ENCODE measurements around the gene ARSG.

Gene ARSG

DNA sequence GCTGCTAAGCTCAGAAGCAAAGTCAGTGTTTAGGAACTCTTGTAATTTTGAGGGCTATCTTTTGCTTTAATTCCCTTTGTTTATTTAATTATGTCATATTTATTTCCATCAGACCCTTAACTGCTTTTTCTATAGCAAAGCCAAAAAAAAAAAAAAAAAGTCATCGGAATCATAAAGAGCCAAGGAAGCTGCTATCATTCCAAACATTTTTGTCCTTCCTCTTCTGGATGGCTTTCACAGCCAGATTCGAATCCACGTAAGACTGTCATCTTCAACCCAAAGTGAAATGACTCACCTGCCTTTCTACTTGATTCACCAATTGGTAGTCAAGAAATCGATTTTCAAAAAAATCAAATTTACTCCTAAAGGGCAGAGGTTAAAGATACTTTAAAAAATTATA lies 127.6 kb downstream of the ARSG start:
- DNase-seq, result no peak
- no peak overlapping the region for H3K4me3 ChIP-seq (ENCODE audit: low read depth, low read length)
- no peaks in the 10 kb centered on the region for H3K36me3 ChIP-seq
- TF ChIP-seq, protein P1, sequence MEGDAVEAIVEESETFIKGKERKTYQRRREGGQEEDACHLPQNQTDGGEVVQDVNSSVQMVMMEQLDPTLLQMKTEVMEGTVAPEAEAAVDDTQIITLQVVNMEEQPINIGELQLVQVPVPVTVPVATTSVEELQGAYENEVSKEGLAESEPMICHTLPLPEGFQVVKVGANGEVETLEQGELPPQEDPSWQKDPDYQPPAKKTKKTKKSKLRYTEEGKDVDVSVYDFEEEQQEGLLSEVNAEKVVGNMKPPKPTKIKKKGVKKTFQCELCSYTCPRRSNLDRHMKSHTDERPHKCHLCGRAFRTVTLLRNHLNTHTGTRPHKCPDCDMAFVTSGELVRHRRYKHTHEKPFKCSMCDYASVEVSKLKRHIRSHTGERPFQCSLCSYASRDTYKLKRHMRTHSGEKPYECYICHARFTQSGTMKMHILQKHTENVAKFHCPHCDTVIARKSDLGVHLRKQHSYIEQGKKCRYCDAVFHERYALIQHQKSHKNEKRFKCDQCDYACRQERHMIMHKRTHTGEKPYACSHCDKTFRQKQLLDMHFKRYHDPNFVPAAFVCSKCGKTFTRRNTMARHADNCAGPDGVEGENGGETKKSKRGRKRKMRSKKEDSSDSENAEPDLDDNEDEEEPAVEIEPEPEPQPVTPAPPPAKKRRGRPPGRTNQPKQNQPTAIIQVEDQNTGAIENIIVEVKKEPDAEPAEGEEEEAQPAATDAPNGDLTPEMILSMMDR (IDR thresholded peaks at IDR 0.05; ENCODE audit: low read depth, low read length), result no peak
- no peak overlapping the region for H3K27ac ChIP-seq
- H3K9me3 ChIP-seq (ENCODE audit: severe bottlenecking), result peaks cover 3% of the 10 kb centered on the region
- no peaks in the 10 kb centered on the region for H3K27me3 ChIP-seq (ENCODE audit: insufficient read depth, low read depth, severe bottlenecking)

DNA sequence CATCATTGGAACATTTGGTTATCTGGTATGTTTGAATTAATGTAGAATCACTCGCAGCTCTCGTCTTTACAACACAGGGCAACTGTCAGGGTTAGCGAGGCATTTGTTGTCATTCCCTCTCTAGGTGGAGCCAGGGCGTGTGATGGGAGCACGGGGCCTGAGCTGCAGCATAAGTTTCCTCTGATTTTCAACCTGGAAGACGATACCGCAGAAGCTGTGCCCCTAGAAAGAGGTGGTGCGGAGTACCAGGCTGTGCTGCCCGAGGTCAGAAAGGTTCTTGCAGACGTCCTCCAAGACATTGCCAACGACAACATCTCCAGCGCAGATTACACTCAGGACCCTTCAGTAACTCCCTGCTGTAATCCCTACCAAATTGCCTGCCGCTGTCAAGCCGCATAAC lies 128.8 kb downstream of the ARSG start:
- Histone ChIP-seq H3K36me3 (no peaks in the 10 kb centered on the region), H3K27ac (no peak overlapping the region), H3K4me3 (ENCODE audit: low read depth, low read length) (no peak overlapping the region), H3K9me3 (ENCODE audit: severe bottlenecking) (peaks cover 2% of the 10 kb centered on the region), H3K27me3 (ENCODE audit: insufficient read depth, low read depth, severe bottlenecking) (no peaks in the 10 kb centered on the region)
- TF ChIP-seq, protein P1 (IDR thresholded peaks at IDR 0.05; ENCODE audit: low read depth, low read length), result no peak
- DNase-seq, result no peak

DNA sequence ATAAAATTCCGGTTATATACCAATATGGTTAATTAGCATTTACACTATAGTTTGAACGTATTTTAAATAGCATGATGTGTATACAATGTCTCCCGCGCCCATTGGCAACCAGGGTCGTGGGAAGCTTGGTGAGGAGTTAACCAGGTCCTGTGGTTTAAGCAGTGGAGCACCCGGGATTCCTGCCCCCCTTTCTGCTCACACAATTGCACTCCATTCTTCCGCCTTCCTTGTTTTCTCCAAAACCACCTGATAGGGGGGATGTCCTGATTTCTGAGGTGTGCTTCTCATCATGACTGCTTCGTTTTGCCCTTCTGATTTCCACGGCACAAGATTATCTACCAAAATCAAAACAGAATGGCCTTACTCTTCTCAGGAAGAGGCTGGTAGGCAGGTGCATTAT lies 130.2 kb downstream of the ARSG start:
- TF ChIP-seq, protein P1 (IDR thresholded peaks at IDR 0.05; ENCODE audit: low read depth, low read length), result no peak

DNA sequence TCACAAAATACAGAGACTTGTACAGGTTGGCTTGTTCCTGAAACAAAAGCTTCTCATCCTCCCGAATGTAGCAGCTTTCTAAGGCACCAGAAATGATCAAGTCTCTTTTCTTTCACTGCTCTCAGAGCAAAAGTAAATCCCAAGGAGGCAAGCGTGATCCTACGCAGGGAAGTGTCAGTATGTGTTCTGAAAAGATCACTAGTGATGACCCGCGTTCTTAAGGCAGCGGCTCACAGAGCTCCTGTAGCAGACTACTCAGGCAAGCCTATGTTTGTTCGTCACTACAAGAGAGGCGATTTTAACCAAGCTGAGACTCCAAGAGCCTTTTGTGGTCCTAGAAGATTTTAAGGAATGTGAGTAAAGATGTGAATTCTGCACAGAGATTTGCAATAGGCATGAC lies 131.5 kb downstream of the ARSG start:
- TF ChIP-seq, protein P1 (IDR thresholded peaks at IDR 0.05; ENCODE audit: low read depth, low read length), result no peak
- H3K27ac ChIP-seq, result no peak overlapping the region

More for the DNA sequence above, 130.2 kb downstream of the ARSG start:
- H3K9me3 ChIP-seq (ENCODE audit: severe bottlenecking), result no peaks in the 10 kb centered on the region
- H3K36me3 ChIP-seq, result no peaks in the 10 kb centered on the region
- no peak overlapping the region for H3K4me3 ChIP-seq (ENCODE audit: low read depth, low read length)
- no peak overlapping the region for H3K27ac ChIP-seq
- no peaks in the 10 kb centered on the region for H3K27me3 ChIP-seq (ENCODE audit: insufficient read depth, low read depth, severe bottlenecking)
- no peak for DNase-seq

DNA sequence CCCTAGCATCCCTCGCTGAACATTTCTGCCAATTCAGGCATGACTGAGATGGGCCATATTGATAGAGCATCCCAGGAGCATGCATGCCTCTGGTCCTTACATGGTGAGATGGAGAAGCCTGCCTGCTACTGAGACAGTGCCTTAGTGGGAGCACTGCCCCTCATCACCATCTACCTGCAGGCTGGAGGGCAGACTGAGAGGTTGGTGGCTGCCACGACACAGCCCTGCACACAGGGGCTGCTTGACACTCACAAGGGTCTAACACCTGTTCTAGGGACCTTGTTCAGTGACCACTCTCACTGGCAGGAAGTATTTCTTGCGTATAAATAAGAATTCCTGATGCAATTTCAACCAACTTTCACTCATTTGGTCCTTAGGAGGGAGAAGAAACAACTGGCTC lies 132.0 kb downstream of the ARSG start:
- TF ChIP-seq, protein P1 (IDR thresholded peaks at IDR 0.05; ENCODE audit: low read depth, low read length), result no peak
- H3K9me3 ChIP-seq (ENCODE audit: severe bottlenecking), result no peaks in the 10 kb centered on the region
- no peak for DNase-seq
- H3K36me3 ChIP-seq, result no peaks in the 10 kb centered on the region
- no peaks in the 10 kb centered on the region for H3K27me3 ChIP-seq (ENCODE audit: insufficient read depth, low read depth, severe bottlenecking)
- no peak overlapping the region for H3K27ac ChIP-seq
- H3K4me3 ChIP-seq (ENCODE audit: low read depth, low read length), result no peak overlapping the region

More for the DNA sequence above, 131.5 kb downstream of the ARSG start:
- Histone ChIP-seq H3K36me3 (no peaks in the 10 kb centered on the region), H3K4me3 (ENCODE audit: low read depth, low read length) (no peak overlapping the region), H3K27me3 (ENCODE audit: insufficient read depth, low read depth, severe bottlenecking) (no peaks in the 10 kb centered on the region), H3K9me3 (ENCODE audit: severe bottlenecking) (no peaks in the 10 kb centered on the region)
- no peak for DNase-seq

DNA sequence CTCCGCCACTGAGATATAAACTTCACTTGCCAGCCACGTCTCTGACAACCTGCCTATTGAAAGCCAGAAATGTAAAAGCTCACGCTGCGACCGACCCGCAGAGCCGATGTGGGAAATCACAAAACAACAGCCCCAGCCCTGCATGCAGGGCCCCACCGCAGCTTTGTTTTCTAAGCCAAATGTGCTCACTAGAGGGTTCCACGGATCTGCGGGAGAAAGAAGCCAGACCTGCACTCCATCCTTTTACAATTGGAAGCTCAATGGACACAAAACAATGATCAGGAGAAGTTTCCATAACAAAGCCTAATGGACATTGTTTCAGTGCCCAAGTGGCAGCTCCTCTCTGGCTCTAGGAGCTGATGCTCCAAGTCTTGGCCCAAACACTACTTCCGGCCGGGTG lies 132.9 kb downstream of the ARSG start:
- DNase-seq, result no peak
- H3K27ac ChIP-seq, result no peak overlapping the region
- H3K36me3 ChIP-seq, result no peaks in the 10 kb centered on the region
- no peak overlapping the region for H3K4me3 ChIP-seq (ENCODE audit: low read depth, low read length)
- TF ChIP-seq, protein P1 (IDR thresholded peaks at IDR 0.05; ENCODE audit: low read depth, low read length), result no peak
- H3K27me3 ChIP-seq (ENCODE audit: insufficient read depth, low read depth, severe bottlenecking), result no peaks in the 10 kb centered on the region
- no peaks in the 10 kb centered on the region for H3K9me3 ChIP-seq (ENCODE audit: severe bottlenecking)
